Testis (tissue), 5 donors: ENCODE data around the gene LAMTOR3. TPM values are rescaled to one million over a fixed set of nuclear protein-coding genes. Genes with fewer than 3 reads are reported as not detected.

Experiments
- DNase-seq: peaks from one replicate; pipeline ENCODE4 v3.0.0-alpha.2; 2019
- H3K27ac ChIP-seq, 2 donors: fragments of 200-600 bp; sonication (generic); one replicate each; pipeline ENCODE4 v1.5.1; 2019
- H3K27me3 ChIP-seq: fragments of 200-600 bp; sonication (generic); one replicate; pipeline ENCODE4 v1.5.1; 2019
- H3K36me3 ChIP-seq: fragments of 200-600 bp; sonication (generic); one replicate; pipeline ENCODE4 v1.5.1; 2017; ENCODE audit warnings: low read depth; ENCODE audit errors: missing control alignments
- H3K4me1 ChIP-seq: fragments of 200-600 bp; sonication (generic); one replicate; pipeline ENCODE4 v1.5.1; 2019
- H3K4me3 ChIP-seq, 2 donors: fragments of 200-600 bp; sonication (generic); one replicate each; pipeline ENCODE4 v1.5.1; 2017 to 2019
- H3K9me3 ChIP-seq: fragments of 200-600 bp; sonication (generic); one replicate; pipeline ENCODE4 v1.5.1; 2017
- POLR2A ChIP-seq: fragments of 450-650 bp; IDR thresholded peaks from one replicate; pipeline ENCODE4 v1.6.1; 2017; ENCODE audit warnings: antibody characterized with exemption, mild to moderate bottlenecking, moderate library complexity
- WGBS, 2 donors: methylation state at CpG; one replicate each; pipeline ENCODE4 v1.1.5; 2018; 5-methylcytosine and 5-hydroxymethylcytosine counted together
- intact Hi-C: fragments of 100-400 bp; cut with DNase I; formaldehyde crosslinking; loops from one replicate; pipeline ENCODE4 v1.15.1; 2023; ENCODE audit warnings: low total_unique reads
- long read RNA-seq, 2 donors: transcript quantifications; one replicate each; lab custom pipeline, GENCODE V29; 2026
- polyA plus RNA-seq: library from polyadenylated mRNA; stranded (reverse); fragments of 350-450 nt; fragmentation: Illumina TruSeq; extraction: RNeasy Lipid Tissue Mini Kit (QIAGEN cat#74804); gene quantifications from one replicate; pipeline ENCODE4 v1.2.3, GENCODE V29; 2014; ENCODE audit warnings: low read depth, low replicate concordance; ENCODE audit not compliant: insufficient read depth
- total RNA-seq, 2 donors: library from RNA; depleted of rRNA; stranded (reverse); fragments of >200 nt; gene quantifications; one replicate each; pipeline ENCODE4 v1.2.3, GENCODE V29; 2016
- TF ChIP-seq, protein P1 (sequence below), 3 experiments: fragments of 450-650 bp in 2 of 3; fragments of 200-600 bp in 1 of 3; sonication (generic) in 1 of 3; IDR thresholded peaks; one replicate each; pipeline ENCODE4 v1.5.1; 2016 to 2019; ENCODE audit warnings: antibody characterized with exemption in 3 of 3, mild to moderate bottlenecking in 2 of 3, moderate library complexity in 1 of 3

The LAMTOR3 gene, protein sequence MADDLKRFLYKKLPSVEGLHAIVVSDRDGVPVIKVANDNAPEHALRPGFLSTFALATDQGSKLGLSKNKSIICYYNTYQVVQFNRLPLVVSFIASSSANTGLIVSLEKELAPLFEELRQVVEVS
- 10 to 100 TPM; 42.0 to 51.7 TPM for total RNA-seq
- 50.2 TPM for polyA plus RNA-seq
- long read RNA-seq, donor 1, full-length matches to known transcripts: 33 of 33 reads
- long read RNA-seq, donor 1, partial matches to known transcripts: 0 of 33 reads
- long read RNA-seq, donor 1, other reads (novel, unspliced or antisense): 0 of 33 reads
- long read RNA-seq, donor 2, full-length matches to known transcripts: 25 of 25 reads
- long read RNA-seq, donor 2, partial matches to known transcripts: 0 of 25 reads
- long read RNA-seq, donor 2, other reads (novel, unspliced or antisense): 0 of 25 reads

DNA sequence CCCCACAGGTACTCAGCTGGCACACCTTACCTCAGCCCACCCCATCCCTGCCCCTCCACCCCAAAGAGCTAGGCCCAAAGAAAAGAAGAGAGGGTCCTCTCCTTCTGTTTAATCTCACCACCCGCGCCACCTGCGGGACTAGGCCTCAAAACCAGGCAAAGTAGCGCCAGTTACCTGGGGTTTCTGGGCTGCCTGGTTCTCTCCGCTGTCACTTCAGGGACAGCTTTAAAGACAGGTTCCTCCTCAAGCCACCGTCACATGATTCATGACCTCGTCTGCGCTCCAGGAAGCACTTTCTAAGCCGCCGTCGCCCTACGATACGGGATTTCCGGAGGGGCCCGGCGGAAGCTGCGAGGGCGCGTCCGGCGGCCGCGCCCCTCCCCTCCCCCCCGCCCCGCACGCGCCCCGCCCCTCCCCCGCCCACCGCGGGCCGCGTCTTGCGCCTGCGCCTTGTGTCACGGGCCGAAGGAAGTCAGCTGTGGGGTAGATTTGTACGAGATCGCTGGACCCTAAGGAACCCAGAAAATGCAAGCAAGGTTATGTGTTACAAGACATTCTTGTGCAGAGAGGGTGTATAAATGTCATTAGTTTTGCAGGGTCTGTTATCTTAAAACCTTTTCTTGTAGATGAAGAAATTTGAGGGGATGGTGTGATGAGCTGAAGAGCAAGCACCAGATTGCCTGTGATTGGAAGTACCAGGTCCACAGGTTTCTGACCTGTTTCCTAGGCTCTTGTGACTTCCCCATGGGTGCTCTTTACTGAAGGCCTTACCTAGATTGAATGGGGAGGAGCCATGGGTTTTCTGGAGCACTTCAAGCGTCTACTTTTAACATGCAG, at the start of gene LAMTOR3:
Gene LAMTOR3 (minus strand): TSS at position 267 of the 837 bp plus-strand sequence. CDS start 464 bp downstream, outside the sequence.
- DNase-seq: peak; percentile 95
- TF ChIP-seq POLR2A: no peak
- TF ChIP-seq, protein P1, sequence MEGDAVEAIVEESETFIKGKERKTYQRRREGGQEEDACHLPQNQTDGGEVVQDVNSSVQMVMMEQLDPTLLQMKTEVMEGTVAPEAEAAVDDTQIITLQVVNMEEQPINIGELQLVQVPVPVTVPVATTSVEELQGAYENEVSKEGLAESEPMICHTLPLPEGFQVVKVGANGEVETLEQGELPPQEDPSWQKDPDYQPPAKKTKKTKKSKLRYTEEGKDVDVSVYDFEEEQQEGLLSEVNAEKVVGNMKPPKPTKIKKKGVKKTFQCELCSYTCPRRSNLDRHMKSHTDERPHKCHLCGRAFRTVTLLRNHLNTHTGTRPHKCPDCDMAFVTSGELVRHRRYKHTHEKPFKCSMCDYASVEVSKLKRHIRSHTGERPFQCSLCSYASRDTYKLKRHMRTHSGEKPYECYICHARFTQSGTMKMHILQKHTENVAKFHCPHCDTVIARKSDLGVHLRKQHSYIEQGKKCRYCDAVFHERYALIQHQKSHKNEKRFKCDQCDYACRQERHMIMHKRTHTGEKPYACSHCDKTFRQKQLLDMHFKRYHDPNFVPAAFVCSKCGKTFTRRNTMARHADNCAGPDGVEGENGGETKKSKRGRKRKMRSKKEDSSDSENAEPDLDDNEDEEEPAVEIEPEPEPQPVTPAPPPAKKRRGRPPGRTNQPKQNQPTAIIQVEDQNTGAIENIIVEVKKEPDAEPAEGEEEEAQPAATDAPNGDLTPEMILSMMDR (IDR thresholded peaks at IDR 0.05): no peak
- H3K27me3 ChIP-seq: no peaks in the 10 kb centered on the region
- H3K4me3 ChIP-seq: peak within 1 kb of the TSS; percentile 80 to 81
- peaks cover 12% of the 10 kb centered on the region for H3K4me1 ChIP-seq
- H3K27ac ChIP-seq: peak within 1 kb of the TSS; percentile 71 to 87
- H3K36me3 ChIP-seq: no peaks in the 10 kb centered on the region
- WGBS, 2 donors: 1 to 2% methylated on average over 27 to 39 of the region's 40 CpGs
- intact Hi-C loops: no loop called here
- H3K9me3 ChIP-seq: no peaks in the 10 kb centered on the region

DNA sequence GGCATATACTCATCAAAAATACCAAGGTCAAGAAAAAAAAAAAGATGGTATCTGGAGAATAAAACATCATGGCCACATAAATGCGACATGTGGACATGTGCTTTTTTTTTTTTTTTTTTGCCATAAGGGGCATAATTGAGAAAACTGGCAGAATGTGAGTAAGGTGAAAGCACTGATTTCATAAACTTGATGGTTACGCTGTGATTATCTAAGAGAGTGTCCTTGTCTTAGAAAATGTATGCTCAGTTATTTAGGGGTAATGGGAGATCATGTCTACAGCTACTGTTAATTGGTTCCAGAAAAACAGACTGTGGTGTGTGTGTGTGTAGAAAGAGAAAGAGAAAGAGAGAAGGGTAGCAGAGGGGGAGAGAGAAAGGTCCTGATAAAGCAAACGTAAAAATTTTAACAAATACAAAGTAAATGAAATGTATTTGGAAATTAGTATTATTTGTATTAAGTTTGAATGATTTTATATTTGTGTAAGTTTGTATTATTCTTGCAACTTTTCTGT, 44.1 kb upstream of the LAMTOR3 start:
- Histone ChIP-seq H3K27ac (no peak overlapping the region), H3K4me3 (no peak overlapping the region), H3K4me1 (no peaks in the 10 kb centered on the region), H3K27me3 (no peaks in the 10 kb centered on the region), H3K9me3 (no peaks in the 10 kb centered on the region), H3K36me3 (no peaks in the 10 kb centered on the region)
- 84 to 85% methylated on average over 3 of the region's 3 CpGs for WGBS, 2 donors
- intact Hi-C loops: no loop called here
- no peak for DNase-seq
- TF ChIP-seq, protein P1 (IDR thresholded peaks at IDR 0.05): no peak
- no peak for TF ChIP-seq POLR2A

DNA sequence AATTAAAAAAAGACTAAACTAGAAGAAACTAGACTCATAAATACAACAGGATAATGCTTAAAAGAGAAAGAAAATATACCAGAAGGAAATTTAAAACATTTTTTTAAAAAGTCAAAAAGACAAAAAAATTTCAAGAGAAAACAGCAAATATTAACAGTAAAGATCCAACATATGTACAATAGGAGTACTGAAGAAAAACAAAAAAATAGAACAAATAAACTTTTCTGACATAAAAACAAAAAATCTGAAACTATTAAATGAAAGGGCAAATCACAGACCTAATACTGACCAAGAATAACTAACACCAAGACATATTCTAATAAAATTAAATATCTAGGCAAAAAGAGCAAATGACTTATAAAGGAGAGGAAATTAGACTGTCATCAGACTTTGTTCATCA, 40.7 kb upstream of the LAMTOR3 start:
- DNase-seq: no peak
- Histone ChIP-seq H3K9me3 (no peaks in the 10 kb centered on the region), H3K36me3 (no peaks in the 10 kb centered on the region)

DNA sequence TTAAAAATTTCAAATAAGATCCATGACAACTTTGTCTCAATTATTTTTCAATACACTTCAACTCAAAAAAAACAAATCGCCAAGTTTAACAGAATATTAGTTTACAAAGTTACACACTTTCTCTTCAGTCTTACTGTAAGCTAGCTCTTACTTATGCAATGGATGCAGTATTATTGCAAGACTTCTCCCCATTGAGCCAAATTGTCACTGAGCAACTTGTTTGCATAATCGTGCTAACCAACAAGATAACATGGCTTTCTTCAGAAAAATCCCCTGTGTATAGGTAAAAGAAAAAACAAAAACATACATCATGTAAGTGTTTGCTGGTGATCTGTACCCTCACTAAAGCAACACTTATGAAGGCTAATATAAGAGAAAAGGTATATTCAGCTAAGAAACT, 33.3 kb upstream of the LAMTOR3 start:
- H3K27ac ChIP-seq: no peak overlapping the region
- no peak for DNase-seq

More for the DNA sequence above, 40.7 kb upstream of the LAMTOR3 start:
- no peak overlapping the region for H3K4me3 ChIP-seq
- no peak for TF ChIP-seq POLR2A
- TF ChIP-seq, protein P1 (IDR thresholded peaks at IDR 0.05): no peak
- H3K27ac ChIP-seq: no peak overlapping the region
- no peaks in the 10 kb centered on the region for H3K4me1 ChIP-seq
- intact Hi-C loops: no loop called here
- H3K27me3 ChIP-seq: no peaks in the 10 kb centered on the region

More for the DNA sequence above, 33.3 kb upstream of the LAMTOR3 start:
- intact Hi-C loops: no loop called here
- no peaks in the 10 kb centered on the region for H3K9me3 ChIP-seq
- TF ChIP-seq, protein P1 (IDR thresholded peaks at IDR 0.05): no peak
- no peak for TF ChIP-seq POLR2A
- no peaks in the 10 kb centered on the region for H3K27me3 ChIP-seq
- H3K4me1 ChIP-seq: no peaks in the 10 kb centered on the region
- H3K36me3 ChIP-seq: no peaks in the 10 kb centered on the region
- 64 to 91% methylated on average over 2 of the region's 2 CpGs for WGBS, 2 donors
- H3K4me3 ChIP-seq: no peak overlapping the region
